GM18867 (cell line): ENCODE results near the gene DEFB108B.
A peak's percentile ranks its signal among the peaks of the same experiment; 100 is the strongest.
"Not testable (repeated sequence)": the region's sequence is repeated elsewhere in the genome, so short reads cannot be mapped to it uniquely, and the experiment has no call there.

Experiments
- ATAC-seq: cut with Tn5 transposase; IDR thresholded peaks from one replicate; pipeline ENCODE4 v1.9.1; 2021; ENCODE audit warnings: mild to moderate bottlenecking, moderate library complexity; ENCODE audit not compliant: unreplicated experiment

DEFB108B gene

GRCh38 chr11:71832811-71833210 lies at the start of gene DEFB108B:
Gene DEFB108B (plus strand): TSS chr11:71833200. CDS start chr11:71833200, 0 bp downstream.
- not testable (repeated sequence) for ATAC-seq

- peak; percentile 43 for ATAC-seq
Observed at GRCh38 chr11:71786114-71786847, 46.7 kb upstream of the DEFB108B start.

DNA sequence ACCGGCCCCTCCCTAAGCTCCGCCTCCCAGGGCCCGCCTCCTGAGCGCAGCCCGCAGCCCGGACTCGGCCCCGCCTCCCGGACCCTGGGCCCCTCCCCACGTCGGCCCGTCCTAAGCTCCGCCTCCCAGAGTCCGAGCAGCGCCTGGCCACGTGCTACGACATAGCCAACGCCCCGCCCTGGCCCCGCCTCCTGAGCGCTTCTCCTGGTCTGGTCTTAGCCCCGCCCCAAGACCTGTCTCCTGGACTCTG lies 46.2 kb upstream of the DEFB108B start:
- ATAC-seq: peak; percentile 97

DNA sequence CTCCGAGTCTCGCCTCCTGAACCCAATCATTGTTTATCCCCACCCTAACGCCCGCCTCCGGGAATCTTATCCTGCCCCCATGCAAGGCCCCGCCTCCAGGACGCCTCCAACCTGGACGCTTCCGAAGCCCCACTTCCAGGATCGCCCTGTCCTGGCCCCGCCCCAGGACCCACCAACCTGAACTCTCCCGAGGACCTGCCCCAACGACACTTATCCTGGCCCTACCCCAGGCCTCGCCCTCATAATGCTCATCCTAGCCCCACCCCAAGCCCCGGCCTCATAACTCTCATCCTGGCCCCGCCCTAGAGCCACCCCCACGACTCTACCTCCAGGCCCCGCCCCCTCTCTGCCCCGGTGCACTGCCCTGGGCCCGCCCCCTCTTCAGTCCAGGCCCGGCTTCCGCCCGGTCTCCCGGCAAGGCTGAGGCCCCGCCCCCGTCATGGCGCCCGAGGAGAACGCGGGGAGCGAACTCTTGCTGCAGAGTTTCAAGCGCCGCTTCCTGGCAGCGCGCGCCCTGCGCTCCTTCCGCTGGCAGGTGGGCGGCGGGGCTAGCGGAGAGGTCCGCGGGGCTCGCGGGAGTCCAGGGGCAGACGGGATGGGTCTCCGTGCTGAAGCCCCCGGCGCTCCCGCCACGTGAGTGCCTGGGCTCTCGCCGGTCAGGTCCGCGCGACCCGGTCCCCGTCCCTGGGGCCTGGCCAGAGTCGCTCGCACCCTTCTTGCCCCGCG lies 45.7 kb upstream of the DEFB108B start:
- peak; percentile 93 for ATAC-seq

- ATAC-seq: not testable (repeated sequence)
Observed at GRCh38 chr11:71787824-71788454, 45.1 kb upstream of the DEFB108B start.

GRCh38 chr11:71789444-71790196 lies 43.4 kb upstream of the DEFB108B start:
- ATAC-seq: not testable (repeated sequence)

GRCh38 chr11:71791111-71791510 lies 41.9 kb upstream of the DEFB108B start:
- ATAC-seq: not testable (repeated sequence)

- not testable (repeated sequence) for ATAC-seq
Observed at GRCh38 chr11:71792621-71793235, 40.3 kb upstream of the DEFB108B start.

DNA sequence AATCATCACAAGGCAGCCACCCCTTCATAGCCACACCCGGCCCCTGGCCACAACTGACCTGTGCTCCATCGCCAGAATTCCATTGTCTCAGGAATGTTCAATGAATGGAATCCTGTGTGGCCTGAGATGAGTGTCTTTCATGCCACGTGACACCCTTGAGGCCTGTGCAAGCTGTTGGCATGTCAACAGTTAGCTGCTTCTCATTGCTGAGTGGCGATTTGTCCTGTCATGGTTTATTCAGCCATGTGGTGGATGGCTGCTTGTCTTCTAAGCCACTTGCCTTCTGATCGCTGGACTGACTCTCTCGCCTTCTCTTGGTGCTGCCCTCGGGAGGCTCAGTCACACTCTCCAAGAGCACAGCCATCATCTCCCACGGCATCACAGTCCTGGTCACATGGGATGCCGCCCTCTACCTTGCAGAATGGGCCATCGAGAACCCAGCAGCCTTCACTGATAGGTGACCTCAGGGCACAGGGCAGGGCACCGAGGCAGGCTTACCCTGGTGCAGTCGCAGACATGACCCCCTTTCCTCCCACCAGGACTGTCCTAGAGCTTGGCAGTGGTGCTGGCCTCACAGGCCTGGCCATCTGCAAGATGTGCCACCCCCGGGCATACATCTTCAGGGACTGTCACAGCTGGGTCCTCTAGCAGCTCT lies 38.5 kb upstream of the DEFB108B start:
- not testable (repeated sequence) for ATAC-seq

DNA sequence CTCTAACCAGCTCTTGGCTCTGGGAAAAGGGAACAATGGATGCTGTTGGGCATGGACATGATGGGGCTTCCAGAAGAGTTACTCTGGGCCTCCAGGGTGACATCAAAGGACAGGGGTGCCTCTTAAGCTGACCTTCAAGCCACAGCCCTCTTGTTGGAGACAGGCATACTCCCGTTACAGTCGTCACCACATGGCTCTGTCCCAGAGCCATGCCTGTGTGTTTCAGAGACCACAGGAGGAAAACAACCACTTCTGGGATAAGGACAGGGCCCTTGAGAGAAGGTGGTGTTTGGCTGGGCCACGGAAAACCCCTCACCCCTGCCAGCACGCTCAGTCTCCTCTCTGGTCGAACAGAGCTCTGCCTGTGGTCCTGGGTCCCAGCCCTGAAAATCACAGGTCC lies 37.8 kb upstream of the DEFB108B start:
- not testable (repeated sequence) for ATAC-seq

DNA sequence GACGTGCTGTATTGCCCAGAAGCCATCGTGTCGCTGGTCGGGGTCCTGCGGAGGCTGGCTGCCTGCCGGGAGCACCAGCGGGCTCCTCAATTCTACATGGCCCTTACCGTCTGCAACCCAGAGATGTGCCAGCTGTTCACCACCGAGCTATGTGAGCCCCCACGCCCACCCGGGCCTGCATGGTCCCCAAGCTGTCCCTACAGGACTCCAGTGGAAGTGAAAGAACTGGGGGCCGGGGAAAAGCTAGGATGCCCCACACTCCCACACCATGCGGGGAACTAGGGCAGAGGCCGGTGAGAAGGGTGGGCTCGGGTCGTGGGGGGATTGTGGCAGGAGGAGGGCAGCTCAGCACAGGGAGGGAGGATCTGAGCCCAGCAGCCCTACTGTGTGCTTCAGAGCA lies 37.0 kb upstream of the DEFB108B start:
- not testable (repeated sequence) for ATAC-seq

GRCh38 chr11:71796781-71797180 lies 36.2 kb upstream of the DEFB108B start:
- ATAC-seq: not testable (repeated sequence)

GRCh38 chr11:71799556-71800128 lies 33.4 kb upstream of the DEFB108B start:
- not testable (repeated sequence) for ATAC-seq

GRCh38 chr11:71800335-71800953 lies 32.6 kb upstream of the DEFB108B start:
- ATAC-seq: not testable (repeated sequence)

DNA sequence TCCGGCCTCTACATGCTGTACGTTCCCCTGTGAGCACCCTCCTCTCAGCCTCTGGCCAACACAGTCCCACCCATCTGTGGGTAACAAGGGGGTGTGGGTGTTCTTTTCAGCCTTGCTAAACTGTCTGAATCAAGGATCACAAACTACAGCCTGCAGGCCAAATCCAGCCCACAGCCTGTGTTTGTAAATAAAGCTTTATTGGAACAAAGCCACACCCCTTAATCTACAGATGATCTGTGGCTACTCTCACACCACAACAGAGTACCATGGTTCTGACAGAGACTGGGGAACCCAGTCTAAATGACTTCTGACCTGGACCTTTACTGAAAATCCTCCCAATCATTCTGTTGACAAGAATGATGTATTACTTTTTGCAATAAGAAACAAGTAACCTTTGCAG lies 32.0 kb upstream of the DEFB108B start:
- ATAC-seq: not testable (repeated sequence)

DNA sequence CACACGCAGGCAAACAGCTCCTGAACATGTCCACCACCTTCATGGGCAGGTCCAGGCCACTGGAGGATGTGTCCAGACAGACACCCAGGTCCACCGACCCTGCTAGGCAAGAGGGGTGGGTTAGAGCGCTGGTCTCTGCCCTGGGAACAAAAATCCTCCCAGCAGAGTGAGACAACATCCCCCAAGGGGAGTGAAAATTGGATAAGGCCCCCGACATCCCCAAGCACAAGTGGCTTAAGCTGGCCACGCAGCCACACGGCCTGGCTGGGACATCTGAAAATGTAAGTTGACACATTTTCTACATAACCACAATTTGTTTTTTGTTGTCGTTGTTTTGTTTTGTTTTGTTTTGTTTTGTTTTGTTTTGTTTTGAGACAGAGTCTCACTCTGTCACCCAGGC lies 30.1 kb upstream of the DEFB108B start:
- ATAC-seq: not testable (repeated sequence)

DNA sequence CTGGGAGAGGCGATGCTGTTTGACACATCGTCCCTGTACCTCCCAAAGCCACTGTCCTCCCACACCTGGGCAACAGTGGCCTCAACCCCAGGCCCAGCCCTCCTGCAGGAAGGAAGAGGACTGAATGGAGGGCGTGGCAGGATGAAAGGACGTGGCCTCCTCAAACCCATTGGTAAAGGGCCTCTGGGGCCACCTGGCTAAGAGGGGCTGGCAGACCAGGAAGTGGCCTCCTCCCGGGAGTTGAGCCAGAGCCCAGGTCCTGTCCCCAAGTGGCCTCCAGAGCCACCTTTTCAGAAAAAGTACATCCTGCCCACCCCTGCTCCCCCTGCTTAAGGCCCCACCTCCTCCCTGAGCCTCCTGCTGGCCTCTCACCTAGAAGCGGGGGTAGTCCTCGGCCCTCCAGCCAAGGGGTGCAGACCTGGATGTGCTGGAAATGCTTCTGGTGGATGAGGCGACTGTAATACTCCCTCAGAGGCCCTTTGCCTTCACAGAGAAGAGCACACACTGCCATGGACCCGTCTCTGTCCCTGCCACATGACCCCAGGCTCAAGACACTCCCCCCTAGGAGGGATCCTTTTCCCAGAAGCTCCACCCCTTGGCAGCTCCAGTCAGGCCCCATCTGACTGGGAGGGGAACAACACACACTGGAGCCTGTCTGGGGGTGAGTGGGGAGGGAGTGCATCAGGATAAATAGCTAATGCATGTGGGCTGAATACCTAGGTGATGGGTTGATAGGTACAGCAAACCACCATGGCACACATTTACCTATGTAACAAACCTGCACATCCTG lies 28.6 kb upstream of the DEFB108B start:
- not testable (repeated sequence) for ATAC-seq

GRCh38 chr11:71812529-71812928 lies 20.5 kb upstream of the DEFB108B start:
- not testable (repeated sequence) for ATAC-seq
